HEK293T (cell line): Measurements from ENCODE around the gene LSM14B.

ENCODE experiments used
- CTCF ChIA-PET: fragments of 350-600 bp; formaldehyde crosslinking; extraction: SDS; loops from one replicate; lab custom pipeline; 2021; ENCODE audit warnings: antibody characterized with exemption, inconsistent platforms; lab: Yijun Ruan, JAX
- POLR2A ChIA-PET: fragments of 350-600 bp; formaldehyde crosslinking; extraction: SDS; loops from one replicate; lab custom pipeline; 2020; ENCODE audit warnings: antibody characterized with exemption, inconsistent platforms; lab: Yijun Ruan, JAX
- DNase-seq: peaks from one replicate; pipeline ENCODE4 v3.0.0; 2012; ENCODE audit warnings: mixed read lengths; ENCODE audit errors: extremely low spot score
- ARNT ChIP-seq: fragments of 450-650 bp; IDR thresholded peaks from 2 replicates; pipeline ENCODE4 v1.6.1; 2017; ENCODE audit warnings: mild to moderate bottlenecking
- BHLHE40 ChIP-seq: fragments of 450-650 bp; IDR thresholded peaks from 2 replicates; pipeline ENCODE4 v1.6.1; 2016; ENCODE audit warnings: mild to moderate bottlenecking, moderate library complexity, borderline replicate concordance
- CTBP1 ChIP-seq: fragments of 450-650 bp; IDR thresholded peaks from 2 replicates; pipeline ENCODE4 v1.6.1; 2016; ENCODE audit warnings: borderline replicate concordance
- ELF4 ChIP-seq: fragments of 450-650 bp; IDR thresholded peaks from 2 replicates; pipeline ENCODE4 v1.6.1; 2017; ENCODE audit warnings: antibody characterized with exemption
- FOXA1 ChIP-seq: fragments of 450-650 bp; IDR thresholded peaks from 2 replicates; pipeline ENCODE4 v1.6.1; 2016; ENCODE audit warnings: mild to moderate bottlenecking
- FOXK2 ChIP-seq: fragments of 450-650 bp; IDR thresholded peaks from 2 replicates; pipeline ENCODE4 v1.6.1; 2016; ENCODE audit warnings: mild to moderate bottlenecking
- FOXM1 ChIP-seq: fragments of 450-650 bp; IDR thresholded peaks from 2 replicates; pipeline ENCODE4 v1.6.1; 2017; ENCODE audit warnings: mild to moderate bottlenecking, borderline replicate concordance
- HDGF ChIP-seq: fragments of 450-650 bp; IDR thresholded peaks from 2 replicates; pipeline ENCODE4 v1.6.1; 2017; ENCODE audit warnings: antibody characterized with exemption, borderline replicate concordance
- L3MBTL2 ChIP-seq: fragments of 450-650 bp; conservative IDR thresholded peaks from 2 replicates; pipeline ENCODE4 v1.6.1; 2016; ENCODE audit warnings: mild to moderate bottlenecking
- LEF1 ChIP-seq: fragments of 450-650 bp; IDR thresholded peaks from 2 replicates; pipeline ENCODE4 v1.6.1; 2017; ENCODE audit warnings: mild to moderate bottlenecking, borderline replicate concordance
- NFRKB ChIP-seq: fragments of 450-650 bp; IDR thresholded peaks from 2 replicates; pipeline ENCODE4 v1.6.1; 2016; ENCODE audit warnings: mild to moderate bottlenecking, moderate library complexity
- SP1 ChIP-seq: fragments of 450-650 bp; IDR thresholded peaks from 2 replicates; pipeline ENCODE4 v1.6.1; 2017
- SUZ12 ChIP-seq: fragments of 450-650 bp; IDR thresholded peaks from 2 replicates; pipeline ENCODE4 v1.6.1; 2016; ENCODE audit warnings: mild to moderate bottlenecking
- TARDBP ChIP-seq: fragments of 450-650 bp; IDR thresholded peaks from 2 replicates; pipeline ENCODE4 v1.6.1; 2016
- ZNF384 ChIP-seq: fragments of 450-650 bp; IDR thresholded peaks from 2 replicates; pipeline ENCODE4 v1.6.1; 2016
- TF ChIP-seq, protein P1 (sequence below): fragments of 450-650 bp; IDR thresholded peaks from 2 replicates; pipeline ENCODE4 v1.6.1; 2016

Gene LSM14B

GRCh38 chr20:62158088-62158400 is 35.8 kb downstream of the LSM14B start:
- CTCF ChIA-PET, result no interaction called here
- no peak for TF ChIP-seq CTBP1
- TF ChIP-seq ZNF384, result no peak
- no peak for TF ChIP-seq HDGF
- TF ChIP-seq ELF4, result no peak
- TF ChIP-seq NFRKB, result no peak
- TF ChIP-seq TARDBP, result no peak
- TF ChIP-seq FOXA1, result no peak
- no peak for TF ChIP-seq SUZ12
- no peak for TF ChIP-seq LEF1
- TF ChIP-seq FOXK2, result no peak
- TF ChIP-seq ARNT, result no peak
- TF ChIP-seq FOXM1, result no peak
- no peak for TF ChIP-seq SP1
- no peak for TF ChIP-seq BHLHE40
- TF ChIP-seq L3MBTL2, result no peak
- TF ChIP-seq, protein P1, sequence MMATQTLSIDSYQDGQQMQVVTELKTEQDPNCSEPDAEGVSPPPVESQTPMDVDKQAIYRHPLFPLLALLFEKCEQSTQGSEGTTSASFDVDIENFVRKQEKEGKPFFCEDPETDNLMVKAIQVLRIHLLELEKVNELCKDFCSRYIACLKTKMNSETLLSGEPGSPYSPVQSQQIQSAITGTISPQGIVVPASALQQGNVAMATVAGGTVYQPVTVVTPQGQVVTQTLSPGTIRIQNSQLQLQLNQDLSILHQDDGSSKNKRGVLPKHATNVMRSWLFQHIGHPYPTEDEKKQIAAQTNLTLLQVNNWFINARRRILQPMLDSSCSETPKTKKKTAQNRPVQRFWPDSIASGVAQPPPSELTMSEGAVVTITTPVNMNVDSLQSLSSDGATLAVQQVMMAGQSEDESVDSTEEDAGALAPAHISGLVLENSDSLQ, result no peak
- POLR2A ChIA-PET, result no interaction called here
- no peak for DNase-seq

GRCh38 chr20:62158541-62158940 is 36.3 kb downstream of the LSM14B start:
- no peak for DNase-seq
- CTCF ChIA-PET, result no interaction called here
- POLR2A ChIA-PET, result no interaction called here

GRCh38 chr20:62159052-62159451 is 36.8 kb downstream of the LSM14B start:
- TF ChIP-seq LEF1 (no peak), SP1 (no peak), FOXK2 (no peak), FOXA1 (no peak), FOXM1 (no peak), CTBP1 (no peak), BHLHE40 (no peak), ZNF384 (no peak), HDGF (no peak), L3MBTL2 (no peak), TARDBP (no peak), SUZ12 (no peak), ELF4 (no peak), NFRKB (no peak), ARNT (no peak)
- TF ChIP-seq, protein P1, result no peak
- no peak for DNase-seq
- ChIA-PET POLR2A (no interaction called here), CTCF (no interaction called here)

More at GRCh38 chr20:62158541-62158940, 36.3 kb downstream of the LSM14B start:
- no peak for TF ChIP-seq SP1
- no peak for TF ChIP-seq FOXA1
- no peak for TF ChIP-seq L3MBTL2
- no peak for TF ChIP-seq FOXM1
- TF ChIP-seq CTBP1, result no peak
- no peak for TF ChIP-seq NFRKB
- TF ChIP-seq HDGF, result no peak
- TF ChIP-seq SUZ12, result no peak
- no peak for TF ChIP-seq LEF1
- no peak for TF ChIP-seq ZNF384
- TF ChIP-seq BHLHE40, result no peak
- no peak for TF ChIP-seq FOXK2
- TF ChIP-seq ARNT, result no peak
- TF ChIP-seq, protein P1, result no peak

- TF ChIP-seq TARDBP, result no peak
- TF ChIP-seq CTBP1, result no peak
- no peak for TF ChIP-seq FOXM1
- TF ChIP-seq L3MBTL2, result no peak
- no peak for DNase-seq
- ChIA-PET POLR2A (no interaction called here), CTCF (no interaction called here)
Measured at GRCh38 chr20:62159839-62160238, 37.6 kb downstream of the LSM14B start.

GRCh38 chr20:62160253-62160652 is 38.0 kb downstream of the LSM14B start:
- ChIA-PET POLR2A (no interaction called here), CTCF (no interaction called here)
- TF ChIP-seq CTBP1 (no peak), LEF1 (no peak), BHLHE40 (no peak), NFRKB (no peak), ELF4 (no peak)
- no peak for DNase-seq

DNA sequence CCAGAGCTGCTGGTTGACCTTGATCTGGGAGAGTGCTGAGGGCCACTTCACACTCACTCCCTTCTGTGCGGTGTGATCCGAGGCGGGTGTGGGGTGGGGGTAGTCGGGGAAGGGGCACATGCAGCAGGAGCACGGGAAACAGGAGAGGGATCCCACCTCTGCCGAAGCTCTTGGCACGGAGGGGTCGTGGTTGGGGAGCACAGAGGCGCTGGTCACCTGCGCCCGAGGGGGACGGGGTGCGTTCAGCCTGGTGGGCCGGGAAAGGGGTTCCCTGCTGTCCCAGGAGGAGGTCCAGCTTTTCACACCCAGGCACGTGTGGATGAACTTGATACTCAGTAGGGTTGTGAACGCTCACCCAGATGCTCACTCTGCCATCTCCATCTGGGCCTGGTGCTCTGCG is 38.6 kb downstream of the LSM14B start:
- TF ChIP-seq ZNF384 (no peak), BHLHE40 (no peak), FOXM1 (no peak), CTBP1 (no peak), LEF1 (no peak), TARDBP (no peak), L3MBTL2 (no peak), ARNT (no peak), FOXA1 (no peak), HDGF (no peak), SUZ12 (no peak), SP1 (no peak), NFRKB (no peak)
- TF ChIP-seq, protein P1, result no peak
- CTCF ChIA-PET, result no interaction called here
- POLR2A ChIA-PET, result no interaction called here

More for the DNA sequence above, 38.6 kb downstream of the LSM14B start:
- no peak for DNase-seq
